ENCODE data around the gene CEP104. TPM values are rescaled to one million over a fixed set of nuclear protein-coding genes. Genes with fewer than 3 reads are reported as not detected.
A peak's percentile ranks its signal among the peaks of the same experiment; 100 is the strongest.
"Not testable (repeated sequence)": the region's sequence is repeated elsewhere in the genome, so short reads cannot be mapped to it uniquely, and the experiment has no call there.

Gene CEP104
- total RNA-seq, 2 donors from 2014 or later: 43.5 to 45.6 TPM

GRCh38 chr1:3814065-3814464 is 42.9 kb downstream of the CEP104 start:
- no peak for DNase-seq
- no peak for ATAC-seq

GRCh38 chr1:3811595-3811911 is 45.5 kb downstream of the CEP104 start:
- intact Hi-C loops (cut with DNase I, micrococcal nuclease): no loop called here
- no peak for DNase-seq
- no peak for ATAC-seq

More at GRCh38 chr1:3814065-3814464, 42.9 kb downstream of the CEP104 start:
- intact Hi-C loops (cut with DNase I, micrococcal nuclease): no loop called here

- intact Hi-C loops (cut with DNase I, micrococcal nuclease); DNase-seq; ATAC-seq: not testable (repeated sequence)
Observed at GRCh38 chr1:3810149-3810761, 46.8 kb downstream of the CEP104 start.

- DNase-seq (no peak), ATAC-seq (peak; percentile 25)
- intact Hi-C loops (cut with DNase I, micrococcal nuclease): no loop called here
Observed at GRCh38 chr1:3809680-3810079, 47.3 kb downstream of the CEP104 start.

GRCh38 chr1:3807769-3808168 is 49.2 kb downstream of the CEP104 start:
- intact Hi-C loops (cut with DNase I, micrococcal nuclease): no loop called here
- ATAC-seq: no peak

GRCh38 chr1:3805038-3805437 is 52.0 kb downstream of the CEP104 start:
- intact Hi-C loops (cut with DNase I, micrococcal nuclease): no loop called here
- ATAC-seq (no peak), DNase-seq (no peak)

More at GRCh38 chr1:3807769-3808168, 49.2 kb downstream of the CEP104 start:
- no peak for DNase-seq

- intact Hi-C loops (cut with DNase I, micrococcal nuclease); ATAC-seq; DNase-seq: not testable (repeated sequence)
Observed at GRCh38 chr1:3804627-3804944, 52.4 kb downstream of the CEP104 start.

- intact Hi-C loops (cut with DNase I, micrococcal nuclease): no loop called here
Observed at GRCh38 chr1:3803905-3804626, 52.9 kb downstream of the CEP104 start.

GRCh38 chr1:3800795-3801194 is 56.2 kb downstream of the CEP104 start:
- ATAC-seq; intact Hi-C loops (cut with DNase I, micrococcal nuclease); DNase-seq: not testable (repeated sequence)

More at GRCh38 chr1:3803905-3804626, 52.9 kb downstream of the CEP104 start:
- ATAC-seq (no peak), DNase-seq (no peak)

- no peak for DNase-seq
- ATAC-seq: no peak
- intact Hi-C loops (cut with DNase I, micrococcal nuclease): no loop called here
Observed at GRCh38 chr1:3799976-3800685, 56.9 kb downstream of the CEP104 start.

GRCh38 chr1:3796215-3797061 is 60.6 kb downstream of the CEP104 start, which contains the start of gene LRRC47:
Gene LRRC47 (minus strand): TSS chr1:3796498. CDS start chr1:3796476, 22 bp downstream.
- peak; percentile 100 for ATAC-seq
- intact Hi-C loops (cut with DNase I, micrococcal nuclease): no loop called here
- DNase-seq: peak; percentile 94 to 97

- ATAC-seq (no peak), DNase-seq (no peak)
- intact Hi-C loops (cut with DNase I, micrococcal nuclease): no loop called here
Observed at GRCh38 chr1:3795453-3796214, 61.4 kb downstream of the CEP104 start.

GRCh38 chr1:3790952-3791351 is 66.1 kb downstream of the CEP104 start:
- no peak for DNase-seq
- ATAC-seq: no peak
- intact Hi-C loops (cut with DNase I, micrococcal nuclease): no loop called here

- ATAC-seq: no peak
- intact Hi-C loops (cut with DNase I, micrococcal nuclease): no loop called here
- no peak for DNase-seq
Observed at GRCh38 chr1:3790500-3790923, 66.5 kb downstream of the CEP104 start.

- DNase-seq: no peak
- ATAC-seq: no peak
- intact Hi-C loops (cut with DNase I, micrococcal nuclease): no loop called here
Observed at GRCh38 chr1:3789421-3790300, 67.3 kb downstream of the CEP104 start.

GRCh38 chr1:3788756-3789420 is 68.1 kb downstream of the CEP104 start:
- DNase-seq: no peak
- ATAC-seq: no peak

More at GRCh38 chr1:3788756-3789420, 68.1 kb downstream of the CEP104 start:
- intact Hi-C loops (cut with DNase I, micrococcal nuclease): no loop called here
